Left lobe of liver (tissue), 2 donors: ENCODE data around the gene UGT1A4. TPM values are rescaled to one million over a fixed set of nuclear protein-coding genes. Genes with fewer than 3 reads are reported as not detected.

ENCODE experiments used
- ATAC-seq: fragments of 200-7000 bp; cut with Tn5 transposase; one replicate; pipeline ENCODE4 v1.9.1; 2020; ENCODE audit warnings: mild to moderate bottlenecking, moderate library complexity
- DNase-seq: peaks from one replicate; pipeline ENCODE4 v3.0.0-alpha.2; 2020; ENCODE audit warnings: low spot score
- total RNA-seq: library from RNA; stranded (reverse); gene quantifications from one replicate; pipeline ENCODE4 v1.2.1, GENCODE V29; 2021
- donor health status: DM: no; HTN: no; CAD: no; lungs with moderate emphysema.
- donor health status: DM: no; HTN: yes; CAD: no.

The UGT1A4 gene
- 454 TPM for total RNA-seq

GRCh38 chr2:233718552-233718951 lies at the start of gene UGT1A4:
TSS of gene UGT1A4 (plus strand) at chr2:233718736. CDS start at chr2:233718821, 85 bp downstream.
- ATAC-seq: peak; percentile 85
- peak; percentile 88 for DNase-seq

- ATAC-seq (peak; percentile 79), DNase-seq (peak; percentile 78)
Measured at GRCh38 chr2:233671290-233672161, 47.0 kb upstream of the UGT1A4 start, which contains the start of gene UGT1A9. TSS of gene UGT1A9 (plus strand) at chr2:233671898. CDS start at chr2:233671935, 37 bp downstream.

GRCh38 chr2:233672886-233673285 lies 45.6 kb upstream of the UGT1A4 start:
- ATAC-seq: no peak
- no peak for DNase-seq

GRCh38 chr2:233673896-233674295 lies 44.6 kb upstream of the UGT1A4 start:
- DNase-seq (no peak), ATAC-seq (peak; percentile 22)

GRCh38 chr2:233674314-233674713 lies 44.2 kb upstream of the UGT1A4 start:
- DNase-seq: no peak

GRCh38 chr2:233674995-233675394 lies 43.5 kb upstream of the UGT1A4 start:
- no peak for DNase-seq
- no peak for ATAC-seq

More at GRCh38 chr2:233674314-233674713, 44.2 kb upstream of the UGT1A4 start:
- ATAC-seq: no peak

GRCh38 chr2:233676046-233676445 lies 42.5 kb upstream of the UGT1A4 start:
- ATAC-seq: no peak
- DNase-seq: no peak

- ATAC-seq: no peak
- no peak for DNase-seq
Measured at GRCh38 chr2:233679196-233679595, 39.3 kb upstream of the UGT1A4 start.

- peak; percentile 41 for ATAC-seq
- DNase-seq: no peak
Measured at GRCh38 chr2:233680361-233681045, 38.0 kb upstream of the UGT1A4 start.

GRCh38 chr2:233681521-233682099 lies 36.9 kb upstream of the UGT1A4 start, which contains the start of gene UGT1A7:
TSS of gene UGT1A7 (plus strand) at chr2:233681901. CDS start at chr2:233681938, 37 bp downstream.
- ATAC-seq (peak; percentile 50), DNase-seq (no peak)

- ATAC-seq (no peak), DNase-seq (no peak)
Measured at GRCh38 chr2:233684640-233685039, 33.9 kb upstream of the UGT1A4 start.

- no peak for ATAC-seq
Measured at GRCh38 chr2:233686928-233687327, 31.6 kb upstream of the UGT1A4 start.

GRCh38 chr2:233688341-233688740 lies 30.2 kb upstream of the UGT1A4 start:
- no peak for ATAC-seq

More at GRCh38 chr2:233686928-233687327, 31.6 kb upstream of the UGT1A4 start:
- no peak for DNase-seq

GRCh38 chr2:233689031-233689430 lies 29.5 kb upstream of the UGT1A4 start:
- DNase-seq: no peak
- ATAC-seq: no peak

More at GRCh38 chr2:233688341-233688740, 30.2 kb upstream of the UGT1A4 start:
- DNase-seq: no peak

- DNase-seq (no peak), ATAC-seq (no peak)
Measured at GRCh38 chr2:233689501-233689900, 29.0 kb upstream of the UGT1A4 start.

- DNase-seq: no peak
Measured at GRCh38 chr2:233690444-233690843, 28.1 kb upstream of the UGT1A4 start.

GRCh38 chr2:233691443-233692433 lies 26.8 kb upstream of the UGT1A4 start:
- no peak for DNase-seq
- ATAC-seq: no peak

More at GRCh38 chr2:233690444-233690843, 28.1 kb upstream of the UGT1A4 start:
- no peak for ATAC-seq

- ATAC-seq: peak; percentile 69
- DNase-seq: no peak
Measured at GRCh38 chr2:233692648-233693047, 25.9 kb upstream of the UGT1A4 start, which contains the start of gene UGT1A6. TSS of gene UGT1A6 (plus strand) at chr2:233692890. CDS start at chr2:233693005, 115 bp downstream.

GRCh38 chr2:233693963-233694362 lies 24.6 kb upstream of the UGT1A4 start:
- ATAC-seq (peak; percentile 75), DNase-seq (peak; percentile 75)

GRCh38 chr2:233698740-233699139 lies 19.8 kb upstream of the UGT1A4 start:
- no peak for ATAC-seq
- no peak for DNase-seq
